Chondrocyte (in vitro differentiated cells): ENCODE results near the gene TM2D3. TPM values are rescaled to one million over a fixed set of nuclear protein-coding genes. Genes with fewer than 3 reads are reported as not detected.
"Not testable (repeated sequence)": the region's sequence is repeated elsewhere in the genome, so short reads cannot be mapped to it uniquely, and the experiment has no call there.

Experiments used
- DNase-seq: peaks from one replicate; pipeline ENCODE4 v3.0.0; 2021; ENCODE audit warnings: mixed read lengths, low spot score
- H3K27ac Mint-ChIP-seq: one replicate; pipeline ENCODE4 v1.8.0; 2021; ENCODE audit warnings: mild to moderate bottlenecking, moderate library complexity, mixed read lengths; ENCODE audit not compliant: unreplicated experiment
- H3K27me3 Mint-ChIP-seq: 2 replicates; pipeline ENCODE4 v1.8.0; 2021; ENCODE audit warnings: low read depth, mixed read lengths
- H3K36me3 Mint-ChIP-seq: 2 replicates; pipeline ENCODE4 v1.8.0; 2021; ENCODE audit warnings: low read depth, mixed read lengths
- H3K4me1 Mint-ChIP-seq: 2 replicates; pipeline ENCODE4 v1.8.0; 2021; ENCODE audit warnings: low read depth, mild to moderate bottlenecking, mixed read lengths
- H3K4me3 Mint-ChIP-seq: one replicate; pipeline ENCODE4 v1.8.0; 2021; ENCODE audit warnings: mild to moderate bottlenecking, moderate library complexity, mixed read lengths; ENCODE audit not compliant: unreplicated experiment
- H3K9me3 Mint-ChIP-seq: 2 replicates; pipeline ENCODE4 v1.8.0; 2021; ENCODE audit warnings: low read depth, mixed read lengths
- total RNA-seq: library from RNA; stranded (reverse); gene quantifications from 3 replicates; pipeline ENCODE4 v1.2.1, GENCODE V29; 2021
- TF ChIP-seq, protein P1 (sequence below): fragments of 200-600 bp; sonication (generic); IDR thresholded peaks from 2 replicates; pipeline ENCODE4 v1.5.0; 2021; ENCODE audit warnings: antibody characterized with exemption, mild to moderate bottlenecking, moderate library complexity

Gene TM2D3
- total RNA-seq, 1 donor from 2014 or later: 44.7 TPM

- Mint-ChIP-seq H3K27me3 (no peaks in the 10 kb centered on the region), H3K9me3 (no peaks in the 10 kb centered on the region), H3K4me1 (peaks cover 10% of the 10 kb centered on the region), H3K36me3 (peaks cover 14% of the 10 kb centered on the region), H3K27ac (no peak overlapping the region), H3K4me3 (no peak overlapping the region)
- TF ChIP-seq, protein P1, sequence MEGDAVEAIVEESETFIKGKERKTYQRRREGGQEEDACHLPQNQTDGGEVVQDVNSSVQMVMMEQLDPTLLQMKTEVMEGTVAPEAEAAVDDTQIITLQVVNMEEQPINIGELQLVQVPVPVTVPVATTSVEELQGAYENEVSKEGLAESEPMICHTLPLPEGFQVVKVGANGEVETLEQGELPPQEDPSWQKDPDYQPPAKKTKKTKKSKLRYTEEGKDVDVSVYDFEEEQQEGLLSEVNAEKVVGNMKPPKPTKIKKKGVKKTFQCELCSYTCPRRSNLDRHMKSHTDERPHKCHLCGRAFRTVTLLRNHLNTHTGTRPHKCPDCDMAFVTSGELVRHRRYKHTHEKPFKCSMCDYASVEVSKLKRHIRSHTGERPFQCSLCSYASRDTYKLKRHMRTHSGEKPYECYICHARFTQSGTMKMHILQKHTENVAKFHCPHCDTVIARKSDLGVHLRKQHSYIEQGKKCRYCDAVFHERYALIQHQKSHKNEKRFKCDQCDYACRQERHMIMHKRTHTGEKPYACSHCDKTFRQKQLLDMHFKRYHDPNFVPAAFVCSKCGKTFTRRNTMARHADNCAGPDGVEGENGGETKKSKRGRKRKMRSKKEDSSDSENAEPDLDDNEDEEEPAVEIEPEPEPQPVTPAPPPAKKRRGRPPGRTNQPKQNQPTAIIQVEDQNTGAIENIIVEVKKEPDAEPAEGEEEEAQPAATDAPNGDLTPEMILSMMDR: no peak
- no peak for DNase-seq
Measured at GRCh38 chr15:101637516-101637915, 14.7 kb downstream of the TM2D3 start.

GRCh38 chr15:101637038-101637437 is 15.1 kb downstream of the TM2D3 start:
- Mint-ChIP-seq H3K4me3 (no peak overlapping the region), H3K27ac (no peak overlapping the region), H3K9me3 (no peaks in the 10 kb centered on the region), H3K4me1 (peaks cover 5% of the 10 kb centered on the region), H3K27me3 (no peaks in the 10 kb centered on the region), H3K36me3 (peaks cover 15% of the 10 kb centered on the region)
- DNase-seq: no peak
- TF ChIP-seq, protein P1: no peak

DNA sequence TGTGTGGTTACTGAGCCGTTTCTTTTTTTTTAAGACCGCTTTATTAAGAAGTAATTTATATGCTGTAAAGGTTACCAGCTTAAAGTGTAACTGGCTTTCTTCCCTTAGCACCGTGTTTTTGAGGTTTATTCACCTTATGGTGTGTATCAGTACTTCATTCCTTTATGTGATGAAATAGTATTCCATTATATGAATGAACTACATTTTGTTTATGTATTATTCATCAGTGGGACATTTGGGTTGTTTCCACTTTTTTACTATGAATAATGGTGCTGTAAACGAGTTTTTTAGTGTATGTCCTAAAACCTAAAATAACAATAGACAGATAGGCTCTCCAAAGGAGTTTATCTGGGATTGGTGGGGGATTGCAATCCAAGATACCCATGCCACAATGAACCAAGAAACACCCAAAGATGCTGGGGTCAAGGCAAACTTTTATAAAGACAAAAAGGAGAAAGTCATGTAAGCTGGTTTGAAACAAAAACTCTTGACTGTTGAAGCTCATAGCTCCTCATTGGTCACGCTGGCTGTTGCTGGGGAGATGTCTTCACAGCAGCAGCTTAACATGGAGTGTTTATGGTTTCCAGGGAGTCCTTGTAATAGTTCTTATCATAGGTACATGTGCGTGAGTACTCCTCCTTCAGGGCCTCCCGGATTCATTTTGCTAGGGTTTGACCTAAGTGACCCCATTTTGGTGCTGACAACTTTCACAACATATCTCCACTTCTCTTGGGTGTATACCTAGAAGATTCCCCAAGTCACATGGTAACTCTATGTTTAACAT is 16.0 kb downstream of the TM2D3 start:
- TF ChIP-seq, protein P1: no peak
- H3K36me3 Mint-ChIP-seq: peaks cover 13% of the 10 kb centered on the region
- no peaks in the 10 kb centered on the region for H3K9me3 Mint-ChIP-seq
- no peak overlapping the region for H3K4me3 Mint-ChIP-seq
- H3K27me3 Mint-ChIP-seq: no peaks in the 10 kb centered on the region
- no peak for DNase-seq
- no peak overlapping the region for H3K27ac Mint-ChIP-seq
- peaks cover 3% of the 10 kb centered on the region for H3K4me1 Mint-ChIP-seq

- no peak for DNase-seq
- Mint-ChIP-seq H3K27ac (no peak overlapping the region), H3K27me3 (no peaks in the 10 kb centered on the region), H3K9me3 (no peaks in the 10 kb centered on the region), H3K4me1 (no peaks in the 10 kb centered on the region), H3K4me3 (no peak overlapping the region), H3K36me3 (peaks cover 6% of the 10 kb centered on the region)
- TF ChIP-seq, protein P1: no peak
Measured at GRCh38 chr15:101633356-101633755, 18.8 kb downstream of the TM2D3 start.

DNA sequence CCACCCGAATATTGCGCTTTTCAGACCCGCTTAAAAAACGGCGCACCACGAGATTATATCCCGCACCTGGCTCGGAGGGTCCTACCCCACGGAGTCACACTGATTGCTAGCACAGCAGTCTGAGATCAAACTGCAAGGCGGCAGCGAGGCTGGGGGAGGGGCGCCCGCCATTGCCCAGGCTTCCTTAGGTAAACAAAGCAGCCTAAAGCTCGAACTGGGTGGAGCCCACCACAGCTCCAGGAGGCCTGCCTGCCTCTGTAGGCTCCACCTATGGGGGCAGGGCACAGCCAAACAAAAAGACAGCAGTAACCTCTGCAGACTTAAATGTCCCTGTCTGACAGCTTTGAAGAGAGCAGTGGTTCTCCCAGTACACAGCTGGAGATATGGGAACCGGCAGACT is 25.5 kb downstream of the TM2D3 start:
- peaks cover 20% of the 10 kb centered on the region for H3K9me3 Mint-ChIP-seq
- not testable (repeated sequence) for DNase-seq, H3K27me3 Mint-ChIP-seq, H3K4me3 Mint-ChIP-seq, H3K4me1 Mint-ChIP-seq, H3K27ac Mint-ChIP-seq
- H3K36me3 Mint-ChIP-seq: peaks cover 14% of the 10 kb centered on the region

DNA sequence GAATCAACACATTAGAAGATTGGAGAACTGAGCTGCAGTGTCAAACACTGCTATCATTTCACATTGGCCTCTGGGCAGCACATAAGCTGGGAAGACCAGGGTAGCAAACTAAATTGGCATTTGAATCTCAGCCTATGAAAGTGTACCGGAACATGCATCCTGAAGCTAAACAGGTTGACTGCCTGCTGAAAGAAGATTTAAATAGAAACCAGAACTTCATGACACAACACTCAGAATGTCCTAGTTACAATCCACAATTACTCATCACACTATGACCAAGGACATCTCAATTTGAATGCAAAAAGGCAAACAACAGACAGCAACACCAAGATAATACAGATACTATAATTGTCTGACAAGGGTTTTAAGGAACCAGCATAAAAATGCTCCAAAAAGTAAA is 26.2 kb downstream of the TM2D3 start:
- Mint-ChIP-seq H3K27ac (no peak overlapping the region), H3K4me3 (no peak overlapping the region), H3K27me3 (no peaks in the 10 kb centered on the region), H3K9me3 (peaks cover 20% of the 10 kb centered on the region), H3K36me3 (peaks cover 14% of the 10 kb centered on the region), H3K4me1 (peaks cover 6% of the 10 kb centered on the region)
- TF ChIP-seq, protein P1: no peak
- DNase-seq: no peak
